ENCODE results near the gene ASCC1.
"Not testable (repeated sequence)": the region's sequence is repeated elsewhere in the genome, so short reads cannot be mapped to it uniquely, and the experiment has no call there.

The ASCC1 gene

DNA sequence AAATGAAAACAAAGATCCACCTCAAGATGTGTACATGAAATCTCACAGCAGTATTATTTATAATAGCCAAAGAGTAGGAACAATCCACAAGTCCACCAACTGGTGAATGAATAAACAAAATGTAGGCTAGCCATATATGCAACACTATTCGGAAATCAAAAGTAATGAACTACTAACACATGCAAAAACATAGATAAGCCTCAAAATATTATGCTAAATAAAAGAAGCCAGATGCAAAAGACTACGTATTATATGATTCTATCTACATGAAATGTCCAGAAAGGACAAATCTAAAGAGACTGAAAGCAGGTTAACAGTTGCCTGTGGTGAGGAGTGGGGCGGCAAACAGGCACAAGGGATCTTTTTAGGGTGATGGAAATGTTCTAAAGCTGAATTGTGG lies 49.0 kb downstream of the ASCC1 start:
- DNase-seq: no peak

DNA sequence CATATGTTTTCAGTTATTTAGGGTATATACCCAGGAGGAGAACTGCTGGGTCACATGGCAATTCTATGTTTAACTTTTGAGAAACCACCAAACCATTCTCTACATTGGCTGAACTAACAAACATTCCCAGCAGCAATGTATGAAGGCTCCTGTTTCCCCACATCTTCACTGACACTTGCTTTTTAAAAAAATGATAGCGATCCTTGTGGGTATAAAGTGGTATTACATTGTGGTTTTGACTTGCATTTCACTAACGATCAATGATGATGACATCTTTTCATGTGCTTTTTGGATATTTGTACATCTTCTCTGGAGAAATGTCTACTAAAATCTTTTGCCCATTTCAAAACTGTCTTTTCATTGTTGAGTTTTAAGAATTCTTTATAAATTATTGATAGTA lies 51.5 kb downstream of the ASCC1 start:
- DNase-seq: no peak

DNA sequence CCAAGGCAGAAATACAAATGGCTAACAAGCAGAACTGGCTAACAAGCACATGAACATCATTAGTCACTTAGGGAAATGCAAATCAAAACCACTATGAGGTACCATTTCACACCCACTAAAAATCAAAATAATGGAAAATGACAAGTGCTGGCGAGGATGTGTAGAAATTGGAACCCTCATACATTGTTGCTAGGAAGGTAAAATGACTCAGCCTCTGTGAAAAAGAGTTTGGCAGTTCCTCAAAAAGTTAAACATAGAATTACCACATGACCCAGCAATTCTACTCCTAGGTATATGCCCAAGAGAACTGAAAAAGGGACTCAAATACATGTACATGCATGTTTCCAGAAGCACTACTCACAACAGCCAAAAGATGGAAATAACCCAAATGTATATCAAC lies 53.1 kb downstream of the ASCC1 start:
- no peak for DNase-seq

DNA sequence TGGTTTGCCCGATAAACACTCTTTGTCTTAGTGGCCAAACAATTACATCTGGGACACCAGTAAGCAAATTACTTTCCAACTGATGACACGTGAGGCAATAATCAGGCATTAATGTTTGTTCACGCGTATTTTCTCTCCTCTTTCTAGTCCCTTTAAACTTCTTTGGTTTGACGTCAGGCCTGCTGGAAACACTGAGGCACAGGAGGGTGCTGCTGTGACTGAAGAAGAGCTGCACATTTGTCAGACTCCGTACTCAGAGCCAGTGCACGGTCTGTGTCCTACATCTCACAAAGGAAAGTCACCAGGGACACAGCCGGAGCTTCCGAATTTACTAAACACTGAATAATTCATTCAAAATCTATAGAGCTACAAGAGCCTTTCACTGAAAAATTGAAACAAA lies 57.9 kb downstream of the ASCC1 start:
- DNase-seq: no peak

DNA sequence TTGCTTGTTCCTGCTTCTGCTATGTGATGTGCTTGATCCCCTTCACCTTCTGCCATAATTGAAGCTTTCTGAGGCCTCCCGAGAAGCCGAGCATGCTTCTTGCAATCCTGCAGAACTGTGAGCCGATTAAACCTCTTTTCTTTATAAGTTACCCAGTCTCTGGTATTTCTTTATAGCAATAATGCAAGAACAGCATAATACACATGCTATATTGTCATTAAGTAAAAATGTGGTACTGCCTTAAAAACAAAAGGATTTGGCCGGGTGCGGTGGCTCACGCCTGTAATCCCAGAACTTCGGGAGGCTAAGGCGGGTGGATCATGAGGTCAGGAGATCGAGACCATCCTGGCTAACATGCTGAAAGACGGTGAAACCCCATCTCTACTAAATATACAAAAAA lies 59.9 kb downstream of the ASCC1 start:
- no peak for DNase-seq

DNA sequence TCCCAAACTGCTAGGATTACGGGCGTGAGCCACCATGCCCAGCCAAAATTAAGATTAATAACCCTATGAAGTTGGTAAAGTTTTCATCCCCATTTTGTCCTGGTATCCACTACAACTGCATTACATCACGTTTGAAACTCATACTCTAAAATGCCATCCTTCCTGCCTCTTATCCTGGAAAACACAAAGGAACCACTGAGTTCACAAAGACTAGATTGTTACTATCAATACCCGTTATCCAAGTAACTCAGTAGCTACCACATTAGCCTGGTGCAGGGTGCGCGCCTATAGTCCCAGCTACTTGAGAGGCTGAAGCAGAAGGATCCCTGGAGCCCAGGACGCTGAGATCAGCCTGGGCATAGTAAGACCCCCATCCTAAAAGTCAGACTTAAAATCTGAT lies 63.8 kb downstream of the ASCC1 start:
- DNase-seq: no peak

DNA sequence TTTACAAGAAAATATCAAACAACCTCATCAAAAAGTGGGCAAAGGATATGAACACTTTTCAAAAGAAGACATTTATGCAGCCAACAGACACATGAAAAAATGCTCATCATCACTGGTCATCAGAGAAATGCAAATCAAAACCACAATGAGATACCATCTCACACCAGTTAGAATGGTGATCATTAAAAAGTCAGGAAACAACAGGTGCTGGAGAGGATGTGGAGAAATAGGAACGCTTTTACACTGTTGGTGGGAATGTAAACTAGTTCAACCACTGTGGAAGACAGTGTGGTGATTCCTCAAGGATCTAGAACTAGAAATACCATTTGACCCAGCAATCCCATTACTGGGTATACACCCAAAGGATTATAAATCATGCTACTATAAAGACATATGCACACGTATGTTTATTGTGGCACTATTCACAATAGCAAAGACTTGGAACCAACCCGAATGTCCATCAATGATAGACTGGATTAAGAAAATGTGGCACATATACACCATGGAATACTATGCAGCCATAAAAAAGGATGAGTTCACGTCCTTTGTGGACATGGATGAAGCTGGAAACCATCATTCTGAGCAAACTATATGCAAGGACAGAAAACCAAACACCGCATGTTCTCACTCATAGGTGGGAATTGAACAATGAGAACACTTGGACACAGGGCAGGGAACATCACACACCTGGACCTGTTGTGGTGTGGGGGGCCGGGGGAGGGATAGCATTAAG lies 65.2 kb downstream of the ASCC1 start:
- not testable (repeated sequence) for DNase-seq

DNA sequence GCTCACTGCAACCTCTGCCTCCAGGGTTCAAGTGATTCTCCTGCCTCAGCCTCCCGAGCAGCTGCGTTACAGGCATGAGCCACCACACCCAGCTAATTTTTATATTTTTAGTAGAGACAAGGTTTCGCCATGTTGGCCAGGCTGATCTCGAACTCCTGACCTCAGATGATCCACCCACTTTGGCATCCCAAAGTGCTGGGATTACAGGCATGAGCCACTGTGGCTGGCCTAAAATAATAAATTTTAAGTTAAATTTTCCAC lies 68.8 kb downstream of the ASCC1 start:
- DNase-seq: not testable (repeated sequence)

DNA sequence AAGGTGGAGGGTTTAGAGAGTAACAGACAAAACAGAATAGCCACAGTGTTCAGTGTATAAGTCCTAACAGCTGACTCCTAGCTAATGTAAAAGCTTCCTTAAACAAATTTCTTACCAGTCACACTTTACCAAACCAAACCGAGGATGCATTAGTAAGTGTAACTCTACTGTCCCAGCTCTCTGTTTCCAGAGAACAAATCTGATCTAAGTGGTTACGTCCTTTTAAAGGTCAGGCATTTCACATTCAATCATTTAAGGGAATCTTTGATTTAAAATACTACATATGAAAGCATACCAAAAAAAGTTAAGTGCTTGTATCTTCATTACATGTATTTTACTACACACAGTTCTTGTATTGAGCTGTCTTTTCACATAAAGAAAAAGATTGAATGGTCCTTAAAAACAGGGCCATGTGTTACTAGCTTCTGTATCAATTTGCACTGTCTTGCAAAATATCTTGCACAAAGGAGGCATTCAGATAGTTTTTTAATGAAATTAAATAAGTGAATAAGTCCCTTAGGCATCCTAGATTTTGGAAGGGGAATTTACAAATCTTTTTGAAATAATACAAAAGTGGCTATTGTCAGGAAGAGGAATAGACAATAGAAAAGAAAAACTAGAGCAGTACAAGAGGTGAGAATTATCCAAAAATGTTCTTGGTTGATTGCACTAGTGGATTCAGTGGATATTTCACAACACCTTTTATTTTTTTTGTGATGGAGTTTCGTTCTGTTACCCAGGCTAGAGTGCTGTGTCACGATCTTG lies 69.3 kb downstream of the ASCC1 start:
- no peak for DNase-seq

DNA sequence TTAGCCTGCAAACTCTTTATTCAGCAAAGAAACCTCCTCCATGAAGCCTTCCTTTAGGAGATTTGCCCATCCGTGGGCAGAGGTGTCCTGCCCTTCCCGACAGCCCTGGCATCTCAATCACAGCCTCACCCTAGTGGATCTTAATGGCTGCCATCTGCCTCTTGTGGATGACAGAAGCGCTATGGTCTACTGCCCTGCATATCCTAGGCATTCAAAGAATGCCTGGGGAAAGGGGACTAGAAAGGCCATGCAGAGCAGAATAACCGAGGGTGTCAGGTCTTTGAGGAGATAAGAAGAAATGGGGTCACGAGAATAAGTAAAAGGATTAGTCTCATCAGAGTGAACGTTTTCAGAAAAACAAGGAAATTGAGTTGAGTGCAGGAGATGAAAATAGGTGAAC lies 70.0 kb downstream of the ASCC1 start:
- no peak for DNase-seq

DNA sequence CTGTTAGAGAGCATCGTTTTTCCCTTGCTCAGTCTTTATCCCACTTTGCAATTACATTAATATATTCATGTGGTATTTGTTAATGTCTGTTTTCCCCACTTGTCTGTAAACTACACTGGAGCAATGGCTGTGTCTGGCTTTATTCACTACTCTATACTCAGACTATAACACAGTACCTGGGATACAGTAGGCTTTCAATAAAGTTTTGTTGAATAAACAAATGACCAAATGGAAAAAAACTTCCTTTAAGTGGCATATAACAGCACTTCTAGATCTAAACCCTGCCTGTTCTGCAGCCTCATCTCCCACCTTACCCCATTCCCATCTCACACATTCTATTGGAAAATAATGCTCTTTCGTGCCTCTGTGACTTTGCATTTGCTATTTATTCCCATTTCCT lies 70.4 kb downstream of the ASCC1 start:
- DNase-seq: no peak

DNA sequence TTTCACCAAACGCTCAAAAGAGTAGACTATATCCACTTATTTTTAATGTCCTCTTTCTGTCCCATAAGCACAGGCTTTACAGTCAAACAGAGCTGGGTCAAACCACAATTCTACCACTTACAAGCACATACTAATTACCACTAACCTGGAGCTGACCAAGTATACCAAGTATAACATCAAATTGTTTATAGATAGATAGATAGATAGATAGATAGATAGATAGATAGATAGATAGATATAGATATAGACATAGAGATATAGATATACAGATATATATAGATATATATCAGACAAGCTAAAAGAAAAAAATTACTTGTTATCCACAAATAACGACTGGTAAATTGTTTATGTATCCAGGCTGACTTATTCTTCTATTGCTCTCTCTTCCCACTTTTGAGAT lies 75.2 kb downstream of the ASCC1 start:
- no peak for DNase-seq

DNA sequence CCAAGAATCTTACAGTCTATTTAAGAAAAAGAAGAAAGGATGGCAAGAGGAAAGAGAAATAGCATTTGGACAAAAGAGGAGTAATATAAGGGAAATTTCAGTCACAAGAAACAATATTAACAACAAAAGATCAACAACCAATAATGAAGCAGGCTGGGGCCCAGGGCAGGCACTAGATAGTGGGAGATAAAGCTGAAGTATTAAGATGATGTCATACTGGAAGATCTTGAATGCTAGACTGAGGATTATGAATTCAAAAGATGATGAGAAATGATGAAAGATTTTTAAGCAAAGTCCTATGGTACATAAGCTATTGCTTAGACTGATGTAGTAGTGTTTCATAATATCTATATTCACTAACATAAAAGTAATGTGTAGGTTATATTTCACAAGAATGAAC lies 75.9 kb downstream of the ASCC1 start:
- no peak for DNase-seq

DNA sequence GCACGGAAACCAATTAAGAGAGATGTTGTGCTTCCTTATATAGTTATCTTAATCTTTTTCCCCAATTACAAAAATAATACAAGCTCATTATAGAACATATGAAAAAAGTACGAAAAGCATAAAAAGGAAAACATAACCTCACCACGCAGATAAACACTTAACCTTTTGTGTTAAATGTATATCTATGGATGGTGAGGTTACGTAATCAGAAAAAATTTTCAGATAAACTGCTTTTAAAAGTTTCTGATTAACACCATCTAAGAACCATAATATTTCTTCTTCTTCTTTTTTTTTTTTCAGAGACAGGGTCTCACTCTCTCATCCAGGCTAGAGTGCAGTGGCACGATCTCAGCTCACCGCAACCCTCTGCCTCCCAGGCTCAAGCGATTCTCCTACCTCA lies 78.5 kb downstream of the ASCC1 start:
- DNase-seq: no peak

DNA sequence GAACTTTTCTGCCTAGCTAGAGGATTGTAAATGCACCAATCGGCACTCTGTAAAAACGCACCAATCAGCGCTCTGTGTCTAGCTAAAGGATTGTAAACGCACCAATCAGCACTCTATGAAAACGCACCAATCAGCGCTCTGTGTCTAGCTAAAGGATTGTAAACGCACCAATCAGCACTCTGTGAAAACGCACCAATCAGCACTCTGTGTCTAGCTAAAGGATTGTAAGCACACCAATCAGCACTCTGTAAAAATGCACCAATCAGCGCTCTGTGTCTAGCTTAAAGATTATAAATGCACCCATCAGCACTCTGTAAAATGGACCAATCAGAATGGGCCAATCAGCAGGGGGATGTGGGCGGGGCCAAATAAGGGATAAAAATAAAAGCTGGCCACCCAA lies 79.9 kb downstream of the ASCC1 start:
- not testable (repeated sequence) for DNase-seq

DNA sequence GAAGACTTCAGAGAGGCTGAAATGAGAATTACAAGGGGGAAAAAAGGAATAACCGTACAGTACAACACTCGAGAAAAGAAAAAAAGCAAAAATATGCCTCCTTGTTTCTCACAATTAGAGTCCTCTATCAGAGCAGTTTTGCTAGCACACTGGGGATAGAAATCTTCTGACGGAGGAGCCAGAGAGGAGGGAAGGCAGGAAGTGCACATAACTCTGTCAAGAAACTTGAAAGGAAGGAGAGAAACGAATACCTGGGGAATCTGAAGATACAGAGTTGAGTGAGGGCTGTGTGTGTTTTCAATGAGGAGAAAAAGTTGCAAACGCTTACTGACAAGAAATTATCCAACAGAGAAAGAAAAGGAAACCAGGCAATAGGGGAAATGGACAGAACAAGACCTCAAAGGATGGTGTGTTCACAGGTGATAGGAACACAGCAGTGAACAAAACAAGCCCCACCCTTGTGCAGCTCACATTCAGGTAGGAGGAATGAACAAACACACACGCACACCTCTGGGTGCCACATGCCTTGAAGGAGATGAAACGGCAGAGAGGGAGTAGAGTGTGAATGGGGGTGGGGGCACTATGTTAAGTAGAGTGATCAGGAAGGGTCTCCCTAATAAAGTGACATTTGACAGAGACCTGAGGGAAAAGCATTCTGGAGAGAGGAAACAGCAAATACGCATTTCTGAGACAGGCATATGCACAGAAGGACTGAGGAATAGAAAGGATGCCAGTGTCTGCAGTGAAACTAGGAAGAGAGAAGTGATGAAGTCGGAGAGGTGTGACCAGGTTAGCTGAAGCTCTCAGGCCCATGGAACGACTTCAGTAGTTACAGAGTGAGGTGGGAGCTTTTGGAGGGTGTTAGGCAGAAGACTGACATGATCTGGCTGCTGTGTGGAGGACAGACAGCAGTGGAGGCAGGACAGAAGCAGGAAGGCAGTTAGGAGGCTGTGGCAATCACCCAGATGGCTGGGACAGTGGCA lies 81.0 kb downstream of the ASCC1 start:
- DNase-seq: no peak

DNA sequence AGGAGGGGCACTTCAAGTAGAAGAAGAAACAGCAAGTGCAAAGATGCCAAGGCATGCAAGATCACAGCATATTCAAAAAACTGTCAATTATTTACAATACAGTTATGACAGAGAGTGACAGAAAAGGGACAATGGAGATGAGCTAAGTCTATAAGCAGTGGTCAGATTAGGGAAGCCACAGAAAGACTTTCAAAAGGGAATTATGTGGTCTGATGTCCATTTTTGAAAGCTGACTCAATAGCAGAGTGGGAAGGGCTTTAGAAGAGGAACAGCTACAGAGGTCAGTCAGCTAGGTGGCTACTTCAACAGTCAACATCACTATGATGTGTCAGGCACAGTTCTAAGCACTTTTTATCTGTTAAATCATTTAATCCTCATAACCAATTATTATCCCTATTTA lies 82.6 kb downstream of the ASCC1 start:
- DNase-seq: no peak

DNA sequence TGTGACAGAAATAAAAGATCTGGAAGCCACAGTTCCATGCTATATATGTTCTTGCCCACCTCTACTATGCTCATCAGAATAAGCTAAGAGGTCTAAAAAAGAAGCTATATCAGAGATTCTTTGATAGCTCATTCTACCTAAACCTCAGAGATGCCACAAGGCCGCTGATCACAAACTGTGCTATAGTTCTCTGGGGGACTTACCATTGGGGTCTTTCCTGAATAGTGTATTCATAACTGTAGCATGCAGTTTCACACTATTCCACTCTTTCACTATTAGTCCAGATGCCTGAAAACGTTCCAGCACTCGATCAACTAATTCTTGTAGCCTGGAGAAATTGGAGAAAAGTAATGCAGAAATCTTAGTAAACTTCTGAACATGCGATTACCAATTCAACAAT lies 83.2 kb downstream of the ASCC1 start:
- DNase-seq: no peak

DNA sequence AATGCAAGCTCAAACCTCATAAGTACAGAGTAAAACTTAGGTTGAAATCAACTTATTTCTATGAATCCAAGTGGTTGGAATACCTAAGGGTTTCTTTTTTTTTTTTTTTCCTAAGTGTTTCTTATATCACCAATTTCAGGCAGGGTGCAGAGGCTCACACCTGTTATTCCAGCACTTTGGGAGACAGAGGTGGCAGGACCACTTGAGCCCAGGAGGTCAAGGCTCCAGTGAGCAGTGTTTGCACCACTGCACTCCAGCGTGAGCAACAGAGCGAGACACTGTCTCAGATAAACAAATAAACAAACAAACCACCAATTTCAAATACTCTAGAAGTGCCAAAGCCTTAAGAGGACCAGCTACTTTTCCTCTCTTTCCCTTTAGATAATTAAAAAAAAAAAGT lies 88.5 kb downstream of the ASCC1 start:
- DNase-seq: no peak

DNA sequence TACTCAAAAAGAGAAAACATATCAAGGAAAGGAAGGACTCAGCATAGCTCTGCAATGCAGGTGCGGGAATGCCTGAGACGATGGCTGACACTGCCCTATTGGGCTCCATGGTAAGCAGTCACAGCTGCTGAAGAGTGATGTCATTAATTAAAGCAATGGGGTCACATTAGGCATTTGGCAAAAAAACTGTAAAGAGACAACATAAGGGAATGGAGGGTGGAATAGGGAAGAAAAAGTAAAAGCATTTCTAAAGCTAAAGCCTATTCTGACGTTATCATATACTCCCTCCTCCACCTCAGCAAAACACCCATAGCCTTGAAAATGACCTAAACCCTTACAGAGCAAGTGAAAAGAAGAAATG lies 89.2 kb downstream of the ASCC1 start:
- DNase-seq: no peak

DNA sequence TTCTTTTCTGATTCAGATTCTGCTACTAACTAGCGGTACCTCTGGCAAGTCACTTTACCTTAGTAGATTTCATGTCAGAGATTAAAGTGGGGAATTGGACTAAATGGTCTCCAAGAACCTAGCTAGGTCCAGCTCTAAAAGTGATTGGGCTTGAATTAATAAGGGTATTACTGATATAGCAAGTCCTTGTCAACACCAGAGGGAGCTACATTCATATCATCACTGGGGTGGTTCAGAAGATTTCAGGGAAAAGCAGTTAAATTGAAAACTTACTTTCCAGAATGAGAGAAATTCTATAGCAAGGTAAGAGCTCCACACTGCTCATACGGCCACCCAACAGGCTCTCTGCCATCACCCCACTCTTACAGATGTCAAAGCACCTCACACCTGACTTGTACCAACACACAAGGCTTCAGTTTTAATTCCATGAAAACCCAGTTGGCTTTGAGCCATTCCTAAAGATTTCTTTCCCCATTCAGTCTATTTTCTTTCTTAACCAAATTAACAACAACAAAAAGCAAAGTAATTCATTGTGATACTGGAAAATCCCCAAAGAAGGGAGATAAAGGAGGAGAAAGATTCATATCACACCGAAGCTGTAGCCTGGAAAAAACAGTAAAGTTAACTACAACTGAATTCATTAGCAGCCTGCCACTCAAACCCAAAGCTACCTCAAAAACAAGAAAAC lies 89.7 kb downstream of the ASCC1 start:
- no peak for DNase-seq

DNA sequence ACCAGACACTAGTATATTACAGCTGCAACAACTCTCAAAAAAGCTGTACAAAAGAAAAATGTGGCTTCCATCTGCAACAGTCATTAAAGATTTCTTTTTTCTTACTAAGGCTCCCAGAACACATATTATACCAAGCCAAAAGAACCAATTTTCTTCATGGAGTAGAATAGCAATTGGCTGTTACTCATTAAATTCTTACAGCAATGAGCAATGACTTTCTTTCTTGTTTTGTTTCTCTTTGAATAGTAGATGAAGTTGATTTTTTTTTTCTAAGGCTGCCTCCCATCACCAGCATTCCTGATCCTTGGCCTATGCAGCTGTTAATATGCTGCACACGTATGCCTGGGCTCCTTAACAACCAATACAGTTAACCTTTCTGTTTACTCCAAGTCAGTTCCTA lies 91.1 kb downstream of the ASCC1 start:
- no peak for DNase-seq

DNA sequence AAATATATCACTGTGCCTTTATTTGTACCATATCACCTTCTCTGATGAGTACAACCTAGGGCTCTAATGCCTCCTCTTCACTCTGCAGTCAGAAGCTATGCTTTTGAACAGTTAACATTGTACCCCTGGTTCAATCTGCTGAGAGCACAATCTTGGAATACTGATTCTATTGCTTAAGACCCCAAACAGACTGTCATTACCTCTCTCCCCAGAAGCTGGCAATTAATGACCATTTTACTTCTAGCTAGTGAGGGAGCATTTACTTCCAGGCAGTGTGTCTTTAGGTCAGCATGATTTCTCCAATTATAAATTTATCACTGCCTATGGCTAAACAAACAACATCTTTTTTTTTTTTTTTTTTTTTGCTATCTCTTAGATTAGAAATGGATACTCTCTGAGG lies 91.7 kb downstream of the ASCC1 start:
- DNase-seq: no peak

Measured in activated CD4-positive, CD25-positive, alpha-beta regulatory T cell (primary cell).